Kidney epithelial cell (primary cell): Measurements from ENCODE around the gene MEDAG. TPM values are rescaled to one million over a fixed set of nuclear protein-coding genes. Genes with fewer than 3 reads are reported as not detected.

Experiments
- DNase-seq: peaks from one replicate; pipeline ENCODE4 v3.0.0-alpha.2; 2010; ENCODE audit warnings: low read depth
- H3K27me3 ChIP-seq: 2 replicates; pipeline ENCODE4 v1.6.0; 2011; ENCODE audit warnings: low read length; ENCODE audit not compliant: control insufficient read depth, insufficient read depth
- H3K36me3 ChIP-seq: 2 replicates; pipeline ENCODE4 v1.5.1; 2011; ENCODE audit warnings: low read length; ENCODE audit not compliant: control insufficient read depth, insufficient read depth
- H3K4me3 ChIP-seq: 2 replicates; pipeline ENCODE4 v1.5.1; 2011; ENCODE audit warnings: low read depth, mild to moderate bottlenecking, control low read depth, low read length
- CTCF ChIP-seq: IDR thresholded peaks from 2 replicates; pipeline ENCODE4 v1.5.1; 2011; ENCODE audit warnings: mild to moderate bottlenecking, moderate library complexity, low read length, control low read depth, inconsistent platforms; ENCODE audit not compliant: insufficient read depth, poor library complexity, severe bottlenecking
- total RNA-seq: library from RNA; depleted of rRNA; stranded (reverse); fragments of >200 nt; gene quantifications from 2 replicates; pipeline ENCODE4 v1.2.3, GENCODE V29; 2015

MEDAG gene
- total RNA-seq, 1 donor from 2014 or later = 3.2 TPM

- no peak for TF ChIP-seq CTCF
- no peaks in the 10 kb centered on the region for H3K27me3 ChIP-seq
- no peak overlapping the region for H3K4me3 ChIP-seq
- no peak for DNase-seq
- no peaks in the 10 kb centered on the region for H3K36me3 ChIP-seq
These were observed 23.8 kb upstream of the MEDAG start for GRCh38 chr13:30882026-30882850.

GRCh38 chr13:30882996-30883766 is 22.9 kb upstream of the MEDAG start:
- no peak for TF ChIP-seq CTCF
- H3K36me3 ChIP-seq = no peaks in the 10 kb centered on the region

DNA sequence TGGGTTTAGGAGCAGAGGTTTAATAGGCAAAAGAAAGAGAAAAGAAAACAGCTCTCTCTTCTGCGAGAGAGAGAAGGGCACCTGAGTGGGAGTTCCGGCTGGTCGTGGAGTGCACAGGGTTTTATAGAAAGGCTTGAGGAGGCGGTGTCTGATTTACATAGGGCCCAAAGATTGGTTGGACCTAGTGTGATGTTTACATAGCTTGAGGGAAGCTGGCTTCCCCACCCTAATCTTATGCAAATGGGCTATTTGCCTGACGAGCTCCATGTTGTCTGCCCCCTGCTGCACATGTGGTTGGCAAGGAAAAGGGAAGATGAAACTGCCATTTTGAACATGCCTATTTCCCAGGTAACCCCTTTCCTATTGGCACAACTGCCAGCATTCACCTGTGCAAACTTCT is 21.5 kb upstream of the MEDAG start:
- Histone ChIP-seq H3K27me3 (no peaks in the 10 kb centered on the region), H3K4me3 (no peak overlapping the region), H3K36me3 (no peaks in the 10 kb centered on the region)
- DNase-seq = no peak
- no peak for TF ChIP-seq CTCF

More at GRCh38 chr13:30882996-30883766, 22.9 kb upstream of the MEDAG start:
- H3K27me3 ChIP-seq = no peaks in the 10 kb centered on the region
- DNase-seq = no peak
- H3K4me3 ChIP-seq = no peak overlapping the region

GRCh38 chr13:30889196-30889690 is 16.8 kb upstream of the MEDAG start:
- Histone ChIP-seq H3K36me3 (no peaks in the 10 kb centered on the region), H3K4me3 (no peak overlapping the region), H3K27me3 (no peaks in the 10 kb centered on the region)
- no peak for TF ChIP-seq CTCF
- DNase-seq = no peak

GRCh38 chr13:30892966-30893365 is 13.1 kb upstream of the MEDAG start:
- Histone ChIP-seq H3K27me3 (no peaks in the 10 kb centered on the region), H3K36me3 (no peaks in the 10 kb centered on the region), H3K4me3 (no peak overlapping the region)
- TF ChIP-seq CTCF = peak; percentile 65
- no peak for DNase-seq
